ENCODE data around the gene RPTOR.
"Not testable (repeated sequence)": the region's sequence is repeated elsewhere in the genome, so short reads cannot be mapped to it uniquely, and the experiment has no call there.

Gene RPTOR

DNA sequence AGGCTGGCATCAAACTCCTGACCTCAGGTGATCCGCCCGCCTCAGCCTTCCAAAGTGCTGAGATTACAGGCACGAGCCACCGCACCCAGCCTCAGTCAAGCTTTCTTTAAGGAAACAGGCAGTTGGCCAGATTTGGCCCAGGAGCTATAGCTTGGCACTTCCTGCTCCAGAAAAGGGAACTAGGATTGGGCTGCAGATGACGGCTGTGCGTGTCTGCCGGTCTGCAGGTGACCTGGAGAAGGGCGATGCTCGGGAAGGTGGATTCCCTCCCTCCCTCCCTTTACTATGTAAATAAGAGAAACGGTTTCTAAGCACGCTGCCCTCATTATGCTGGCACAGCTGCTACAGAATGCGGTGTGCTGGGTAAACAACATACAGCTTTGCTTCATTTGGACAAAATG, 215.9 kb downstream of the RPTOR start:
- no peak for DNase-seq (ENCODE audit: low read depth)
- H3K4me3 ChIP-seq (ENCODE audit: low read depth, low read length) = no peak overlapping the region
- TF ChIP-seq, protein P1, sequence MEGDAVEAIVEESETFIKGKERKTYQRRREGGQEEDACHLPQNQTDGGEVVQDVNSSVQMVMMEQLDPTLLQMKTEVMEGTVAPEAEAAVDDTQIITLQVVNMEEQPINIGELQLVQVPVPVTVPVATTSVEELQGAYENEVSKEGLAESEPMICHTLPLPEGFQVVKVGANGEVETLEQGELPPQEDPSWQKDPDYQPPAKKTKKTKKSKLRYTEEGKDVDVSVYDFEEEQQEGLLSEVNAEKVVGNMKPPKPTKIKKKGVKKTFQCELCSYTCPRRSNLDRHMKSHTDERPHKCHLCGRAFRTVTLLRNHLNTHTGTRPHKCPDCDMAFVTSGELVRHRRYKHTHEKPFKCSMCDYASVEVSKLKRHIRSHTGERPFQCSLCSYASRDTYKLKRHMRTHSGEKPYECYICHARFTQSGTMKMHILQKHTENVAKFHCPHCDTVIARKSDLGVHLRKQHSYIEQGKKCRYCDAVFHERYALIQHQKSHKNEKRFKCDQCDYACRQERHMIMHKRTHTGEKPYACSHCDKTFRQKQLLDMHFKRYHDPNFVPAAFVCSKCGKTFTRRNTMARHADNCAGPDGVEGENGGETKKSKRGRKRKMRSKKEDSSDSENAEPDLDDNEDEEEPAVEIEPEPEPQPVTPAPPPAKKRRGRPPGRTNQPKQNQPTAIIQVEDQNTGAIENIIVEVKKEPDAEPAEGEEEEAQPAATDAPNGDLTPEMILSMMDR (IDR thresholded peaks at IDR 0.05; ENCODE audit: low read depth, low read length, missing control alignments) = no peak
- in situ Hi-C loops (cut with HindIII; ENCODE audit: low sequenced_read_pairs) = loop anchor here (5.0 kb wide), 1 partner anchor 88 kb away; no protein-coding TSS in a partner anchor

DNA sequence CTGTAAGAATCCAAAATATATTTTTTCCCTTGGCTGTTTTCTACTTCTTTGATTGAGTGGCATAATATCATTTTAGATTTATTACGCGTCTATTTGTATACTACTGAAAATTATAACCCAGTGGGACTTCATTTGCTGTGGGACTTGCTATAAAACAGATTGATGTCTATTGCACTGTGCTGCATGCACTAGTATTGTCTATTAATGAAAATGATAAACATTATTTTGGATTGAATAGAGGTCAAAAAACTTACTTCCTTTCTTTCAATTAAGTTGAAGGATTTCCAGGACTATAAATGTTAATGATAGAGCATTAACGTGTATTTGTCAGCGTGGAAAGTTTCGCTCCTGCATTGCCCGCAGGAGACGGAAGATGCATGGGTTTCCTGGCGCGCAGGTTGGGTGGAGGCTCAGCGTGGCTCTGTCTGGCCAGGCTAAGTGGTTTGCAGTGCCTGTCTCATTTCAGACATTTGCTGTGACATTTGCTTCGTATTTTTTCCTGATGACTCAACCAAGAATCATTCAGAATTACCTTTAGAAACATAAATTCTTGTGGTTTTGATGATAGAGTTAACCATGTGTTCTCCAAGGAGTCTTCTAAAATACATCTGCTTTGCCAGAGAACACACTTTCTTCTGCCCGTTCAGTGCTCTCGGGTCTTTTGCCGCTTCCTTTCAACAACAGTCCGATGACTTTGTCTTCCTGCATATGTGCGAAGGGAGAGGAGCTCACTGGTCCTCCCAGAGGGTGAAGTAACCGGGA, 216.7 kb downstream of the RPTOR start:
- TF ChIP-seq, protein P1 (IDR thresholded peaks at IDR 0.05; ENCODE audit: low read depth, low read length, missing control alignments) = no peak
- peak; percentile 79 for DNase-seq (ENCODE audit: low read depth)
- H3K4me3 ChIP-seq (ENCODE audit: low read depth, low read length) = no peak overlapping the region
- in situ Hi-C loops (cut with HindIII; ENCODE audit: low sequenced_read_pairs) = loop anchor here (5.0 kb wide), 1 partner anchor 89 kb away; no protein-coding TSS in a partner anchor

DNA sequence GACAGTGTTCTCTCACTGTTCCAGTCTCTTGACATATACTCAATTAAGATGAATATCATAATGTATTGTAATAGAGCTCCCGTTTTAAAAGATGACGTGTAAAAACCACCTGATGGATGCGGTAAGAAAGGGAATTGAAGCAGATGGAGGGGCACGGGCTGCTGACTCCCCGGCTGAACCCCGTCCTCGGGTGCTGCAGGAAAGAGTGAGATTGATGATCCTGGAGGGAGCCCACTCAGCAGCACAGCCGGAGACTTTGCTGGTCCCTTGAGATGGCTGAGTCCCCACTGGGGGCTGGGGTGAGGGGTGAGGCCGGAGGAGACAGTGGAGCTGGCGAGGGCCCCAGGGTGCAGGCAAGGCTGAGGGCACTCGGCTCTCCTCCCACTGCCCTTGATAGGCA, 217.4 kb downstream of the RPTOR start:
- TF ChIP-seq, protein P1 (IDR thresholded peaks at IDR 0.05; ENCODE audit: low read depth, low read length, missing control alignments) = no peak
- H3K4me3 ChIP-seq (ENCODE audit: low read depth, low read length) = no peak overlapping the region
- DNase-seq (ENCODE audit: low read depth) = no peak
- in situ Hi-C loops (cut with HindIII; ENCODE audit: low sequenced_read_pairs) = loop anchor here (5.0 kb wide), 1 partner anchor 90 kb away; no protein-coding TSS in a partner anchor

DNA sequence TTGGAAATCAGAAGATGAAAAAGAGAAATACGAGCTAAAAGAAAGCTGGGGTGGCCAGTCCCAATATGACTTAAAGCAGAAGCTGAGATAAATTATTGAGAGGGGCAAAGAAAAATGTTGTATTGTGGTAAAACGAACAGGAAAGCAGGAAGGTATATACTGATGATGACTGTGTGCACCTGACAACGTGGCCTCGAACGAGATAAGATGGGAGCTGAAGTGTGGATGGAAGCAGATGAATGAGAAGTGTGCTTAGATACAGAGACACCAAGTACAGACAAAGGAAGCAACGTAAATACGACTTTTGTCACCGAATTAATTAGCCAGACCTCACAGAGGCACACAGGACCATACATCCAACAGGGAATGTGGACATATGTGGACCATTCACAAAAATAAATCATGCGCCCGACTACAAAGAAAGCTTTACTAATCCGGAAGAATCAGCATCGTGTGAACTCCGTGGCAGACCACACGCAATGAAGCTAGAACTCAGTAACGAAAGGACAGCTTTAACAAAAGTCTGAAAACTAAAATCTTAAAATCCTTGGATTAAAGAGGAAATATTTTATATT, 218.7 kb downstream of the RPTOR start:
- no peak overlapping the region for H3K4me3 ChIP-seq (ENCODE audit: low read depth, low read length)
- no peak for DNase-seq (ENCODE audit: low read depth)
- TF ChIP-seq, protein P1 (IDR thresholded peaks at IDR 0.05; ENCODE audit: low read depth, low read length, missing control alignments) = no peak
- in situ Hi-C loops (cut with HindIII; ENCODE audit: low sequenced_read_pairs) = loop anchor here (5.0 kb wide), 1 partner anchor 91 kb away; no protein-coding TSS in a partner anchor

DNA sequence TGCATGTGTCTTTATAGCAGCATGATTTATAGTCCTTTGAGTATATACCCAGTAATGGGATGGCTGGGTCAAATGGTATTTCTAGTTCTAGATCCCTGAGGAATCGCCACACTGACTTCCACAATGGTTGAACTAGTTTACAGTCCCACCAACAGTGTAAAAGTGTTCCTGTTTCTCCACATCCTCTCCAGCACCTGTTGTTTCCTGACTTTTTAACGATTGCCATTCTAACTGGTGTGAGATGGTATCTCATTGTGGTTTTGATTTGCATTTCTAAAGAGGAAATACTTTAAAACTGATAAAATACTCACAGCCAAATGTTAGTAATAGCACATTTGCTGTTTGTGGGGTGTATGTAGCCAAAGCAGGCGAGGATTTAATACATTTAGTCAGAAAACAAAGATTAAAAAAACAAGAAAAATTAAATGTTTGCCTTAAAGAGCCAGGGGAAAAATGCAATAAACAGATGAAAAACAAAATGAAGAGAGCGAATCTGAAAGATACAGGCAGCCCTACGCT, 220.0 kb downstream of the RPTOR start:
- H3K4me3 ChIP-seq (ENCODE audit: low read depth, low read length); DNase-seq (ENCODE audit: low read depth): not testable (repeated sequence)
- in situ Hi-C loops (cut with HindIII; ENCODE audit: low sequenced_read_pairs) = loop anchor here (5.0 kb wide), 1 partner anchor 92 kb away; no protein-coding TSS in a partner anchor

DNA sequence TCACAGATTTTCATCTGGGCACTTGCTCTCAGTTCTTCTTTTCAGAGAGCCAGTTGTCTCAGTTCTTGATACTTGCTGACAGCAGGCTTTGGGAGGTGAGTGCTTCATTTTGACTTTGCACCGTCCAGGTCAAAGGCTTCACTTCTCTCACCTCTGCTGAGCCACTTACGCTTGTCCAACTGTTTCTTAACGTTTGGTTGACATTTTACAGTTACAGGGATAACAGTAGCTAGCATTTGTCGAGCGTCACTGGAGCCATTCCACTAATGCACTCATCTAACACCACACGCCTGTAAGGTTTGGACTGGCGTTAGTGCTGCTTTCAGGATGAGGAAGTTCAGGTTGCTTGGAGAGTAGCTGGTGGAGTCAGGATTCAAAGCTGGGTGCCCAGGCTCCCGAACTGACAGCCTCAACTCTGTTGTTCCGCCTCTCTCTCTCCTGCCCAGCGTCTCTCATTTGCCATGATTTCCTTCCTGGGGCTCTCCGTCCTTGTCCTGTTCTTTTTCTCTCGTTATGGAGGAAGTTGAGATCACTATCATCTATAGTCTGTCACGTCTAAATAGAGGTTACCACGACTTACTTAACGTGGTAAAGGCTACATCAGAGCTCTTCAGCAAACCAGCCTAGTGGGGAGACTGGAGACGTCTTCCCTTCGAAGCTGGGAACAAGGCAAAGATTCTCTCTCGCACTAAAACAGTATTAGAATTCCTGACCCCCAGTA, 220.8 kb downstream of the RPTOR start:
- H3K4me3 ChIP-seq (ENCODE audit: low read depth, low read length) = no peak overlapping the region
- DNase-seq (ENCODE audit: low read depth) = no peak
- in situ Hi-C loops (cut with HindIII; ENCODE audit: low sequenced_read_pairs) = no loop called here
- TF ChIP-seq, protein P1 (IDR thresholded peaks at IDR 0.05; ENCODE audit: low read depth, low read length, missing control alignments) = no peak
